Hepatocyte (in vitro differentiated cells): Measurements from ENCODE around the gene ZBTB20.

Source experiments
- EZH2 ChIP-seq: fragments of 200-600 bp; sonication (generic); IDR thresholded peaks from 2 replicates; pipeline ENCODE4 v1.6.1; 2016; ENCODE audit warnings: antibody characterized with exemption, mild to moderate bottlenecking, borderline replicate concordance
- TF ChIP-seq, protein P1 (sequence below): fragments of 200-600 bp; sonication (generic); IDR thresholded peaks from 2 replicates; pipeline ENCODE4 v1.5.1; 2016; ENCODE audit warnings: antibody characterized with exemption, mild to moderate bottlenecking; ENCODE audit not compliant: poor library complexity

DNA sequence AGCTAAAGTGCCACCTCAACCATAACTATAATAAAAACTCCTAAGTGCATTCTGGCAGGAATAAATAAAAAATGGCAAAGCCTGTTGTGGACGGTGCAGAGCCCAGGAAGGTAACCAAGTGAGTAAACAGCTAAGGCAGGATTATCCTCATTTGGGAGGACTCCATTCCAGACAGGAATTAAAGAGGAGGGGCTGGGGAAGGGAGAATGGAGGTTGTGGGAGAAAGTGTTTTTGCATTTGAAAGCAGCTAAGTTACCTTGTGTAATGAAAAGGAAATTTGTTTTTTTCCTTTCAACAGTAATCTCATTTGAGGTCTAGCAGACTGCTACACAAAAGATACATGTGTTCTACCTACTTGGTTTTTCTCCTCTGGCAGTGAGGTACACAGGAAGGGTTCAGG is 604.7 kb downstream of the ZBTB20 start:
- TF ChIP-seq, protein P1, sequence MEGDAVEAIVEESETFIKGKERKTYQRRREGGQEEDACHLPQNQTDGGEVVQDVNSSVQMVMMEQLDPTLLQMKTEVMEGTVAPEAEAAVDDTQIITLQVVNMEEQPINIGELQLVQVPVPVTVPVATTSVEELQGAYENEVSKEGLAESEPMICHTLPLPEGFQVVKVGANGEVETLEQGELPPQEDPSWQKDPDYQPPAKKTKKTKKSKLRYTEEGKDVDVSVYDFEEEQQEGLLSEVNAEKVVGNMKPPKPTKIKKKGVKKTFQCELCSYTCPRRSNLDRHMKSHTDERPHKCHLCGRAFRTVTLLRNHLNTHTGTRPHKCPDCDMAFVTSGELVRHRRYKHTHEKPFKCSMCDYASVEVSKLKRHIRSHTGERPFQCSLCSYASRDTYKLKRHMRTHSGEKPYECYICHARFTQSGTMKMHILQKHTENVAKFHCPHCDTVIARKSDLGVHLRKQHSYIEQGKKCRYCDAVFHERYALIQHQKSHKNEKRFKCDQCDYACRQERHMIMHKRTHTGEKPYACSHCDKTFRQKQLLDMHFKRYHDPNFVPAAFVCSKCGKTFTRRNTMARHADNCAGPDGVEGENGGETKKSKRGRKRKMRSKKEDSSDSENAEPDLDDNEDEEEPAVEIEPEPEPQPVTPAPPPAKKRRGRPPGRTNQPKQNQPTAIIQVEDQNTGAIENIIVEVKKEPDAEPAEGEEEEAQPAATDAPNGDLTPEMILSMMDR: no peak
- no peak for TF ChIP-seq EZH2
